Liver (tissue), 9 donors: Measurements from ENCODE around the gene ANKLE1. TPM values are rescaled to one million over a fixed set of nuclear protein-coding genes. Genes with fewer than 3 reads are reported as not detected.
A peak's percentile ranks its signal among the peaks of the same experiment; 100 is the strongest.

ENCODE experiments used
- DNase-seq: peaks from one replicate; pipeline ENCODE4 v3.0.0-alpha.2; 2017; ENCODE audit warnings: low spot score
- H3K27ac ChIP-seq, 2 donors: one replicate each; pipeline ENCODE4 v1.7.0; 2013; ENCODE audit warnings: inconsistent platforms in 2 of 2, low read length in 2 of 2, control low read depth in 1 of 2, low read depth in 1 of 2, mild to moderate bottlenecking in 1 of 2
- H3K27me3 ChIP-seq, 4 donors: one replicate each; pipeline versions ENCODE4 v1.6.1 to v1.7.0; 2013; ENCODE audit warnings: low read length in 3 of 4, inconsistent platforms in 1 of 4, mild to moderate bottlenecking in 1 of 4, moderate library complexity in 1 of 4; ENCODE audit not compliant: control insufficient read depth in 4 of 4, insufficient read depth in 4 of 4
- H3K36me3 ChIP-seq, 4 donors: one replicate each; pipeline versions ENCODE4 v1.6.1 to v1.7.0; 2013; ENCODE audit warnings: low read length in 3 of 4, mild to moderate bottlenecking in 3 of 4, low read depth in 1 of 4, moderate library complexity in 1 of 4; ENCODE audit not compliant: control insufficient read depth in 4 of 4, insufficient read depth in 3 of 4
- H3K4me1 ChIP-seq, 4 donors: one replicate each; pipeline versions ENCODE4 v1.6.1 to v1.7.0; 2013; ENCODE audit warnings: low read length in 3 of 4, mild to moderate bottlenecking in 3 of 4, moderate library complexity in 1 of 4; ENCODE audit not compliant: control insufficient read depth in 4 of 4, insufficient read depth in 4 of 4
- H3K4me3 ChIP-seq, 3 donors: one replicate each; pipeline versions ENCODE4 v1.6.1 to v1.7.0; 2013; ENCODE audit warnings: low read length in 3 of 3, control low read depth in 1 of 3, low read depth in 1 of 3, mild to moderate bottlenecking in 1 of 3
- H3K9ac ChIP-seq, 2 donors: one replicate each; pipeline ENCODE4 v1.7.0; 2013; ENCODE audit warnings: low read length in 2 of 2, mild to moderate bottlenecking in 2 of 2, moderate library complexity in 2 of 2, control low read depth in 1 of 2, low read depth in 1 of 2
- H3K9me3 ChIP-seq, 4 donors: one replicate each; pipeline versions ENCODE4 v1.6.1 to v1.7.0; 2013; ENCODE audit warnings: low read length in 3 of 4; ENCODE audit not compliant: control insufficient read depth in 4 of 4
- FOXA1 ChIP-seq: IDR thresholded peaks from 2 replicates; pipeline ENCODE4 v1.6.1; 2016; ENCODE audit warnings: antibody characterized with exemption
- HNF4A ChIP-seq, 2 donors: conservative IDR thresholded peaks; 2 replicates each; pipeline ENCODE4 v1.6.1; 2016; ENCODE audit warnings: antibody characterized with exemption in 2 of 2, mild to moderate bottlenecking in 2 of 2
- HNF4G ChIP-seq: IDR thresholded peaks from 2 replicates; pipeline ENCODE4 v1.6.1; 2016; ENCODE audit warnings: antibody characterized with exemption
- JUND ChIP-seq, 2 donors: IDR thresholded peaks; 2 replicates each; pipeline ENCODE4 v1.6.1; 2016; ENCODE audit warnings: antibody characterized with exemption in 2 of 2
- NR2F2 ChIP-seq: IDR thresholded peaks from 2 replicates; pipeline ENCODE4 v1.6.1; 2016; ENCODE audit warnings: antibody characterized with exemption
- RAD21 ChIP-seq, 2 donors: IDR thresholded peaks; 2 replicates each; pipeline ENCODE4 v1.6.1; 2016; ENCODE audit warnings: antibody characterized with exemption in 2 of 2, mild to moderate bottlenecking in 2 of 2
- REST ChIP-seq: IDR thresholded peaks from 2 replicates; pipeline ENCODE4 v1.6.1; 2016; ENCODE audit warnings: antibody characterized with exemption, mild to moderate bottlenecking
- RXRA ChIP-seq, 2 donors: IDR thresholded peaks; 2 replicates each; pipeline ENCODE4 v1.6.1; 2017 to 2018; ENCODE audit warnings: antibody characterized with exemption in 2 of 2, mild to moderate bottlenecking in 1 of 2
- SP1 ChIP-seq: IDR thresholded peaks from 2 replicates; pipeline ENCODE4 v1.6.1; 2018; ENCODE audit warnings: antibody characterized with exemption, mild to moderate bottlenecking
- TAF1 ChIP-seq: conservative IDR thresholded peaks from 2 replicates; pipeline ENCODE4 v1.6.1; 2016; ENCODE audit warnings: antibody characterized with exemption, mild to moderate bottlenecking
- ZBTB33 ChIP-seq: IDR thresholded peaks from 2 replicates; pipeline ENCODE4 v1.6.1; 2016; ENCODE audit warnings: antibody characterized with exemption
- WGBS: extraction: QIAGEN DNeasy Blood & Tissue Kit; methylation state at CpG from one replicate; pipeline ENCODE4 v1.1.7; 2013; 5-methylcytosine and 5-hydroxymethylcytosine counted together
- polyA plus RNA-seq, 2 donors: library from polyadenylated mRNA; stranded (reverse) in 1 of 2; unstranded in 1 of 2; fragments of 200-250 nt in 1 of 2; fragments of >200 nt in 1 of 2; fragmentation: Nextera tagmentation in 1 of 2; extraction: Ambion mirVana in 1 of 2; gene quantifications; one replicate each; pipeline versions ENCODE4 v1.2.1 to v1.2.3, GENCODE V29; 2013 to 2015
- total RNA-seq, 2 donors: library from RNA; depleted of rRNA; stranded (reverse); fragments of >200 nt; gene quantifications; one replicate each; pipeline ENCODE4 v1.2.3, GENCODE V29; 2014
- TF ChIP-seq, protein P1 (sequence below): IDR thresholded peaks from 2 replicates; pipeline ENCODE4 v1.6.1; 2016; ENCODE audit warnings: antibody characterized with exemption
- TF ChIP-seq, protein P2 (sequence below): IDR thresholded peaks from 2 replicates; pipeline ENCODE4 v1.6.1; 2016; ENCODE audit warnings: antibody characterized with exemption
- donor health status: healthy.
- donor health status: healthy.
- donor health status: healthy.
- donor health status: healthy.
- donor health status: healthy.

ANKLE1 gene
- total RNA-seq (10 to 100 TPM in 1 of 2 donors, under 1 TPM in 1; 0.42 to 43.2 TPM), polyA plus RNA-seq (under 1 TPM; 0.10 to 0.15 TPM)

- Histone ChIP-seq H3K27ac (no peak within 1 kb of the TSS), H3K27me3 (no peaks in the 10 kb centered on the region), H3K4me1 (peaks cover 3 to 19% (median 9%) of the 10 kb centered on the region in 4 donors), H3K4me3 (peak within 1 kb of the TSS in 1 of 3 donors; percentile 36), H3K9me3 (no peaks in the 10 kb centered on the region), H3K9ac (no peak within 1 kb of the TSS), H3K36me3 (peaks cover 0 to 9% (median 5%) of the 10 kb centered on the region in 4 donors)
- DNase-seq: peak; percentile 87
- TF ChIP-seq, protein P1, sequence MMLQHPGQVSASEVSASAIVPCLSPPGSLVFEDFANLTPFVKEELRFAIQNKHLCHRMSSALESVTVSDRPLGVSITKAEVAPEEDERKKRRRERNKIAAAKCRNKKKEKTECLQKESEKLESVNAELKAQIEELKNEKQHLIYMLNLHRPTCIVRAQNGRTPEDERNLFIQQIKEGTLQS: no peak
- TF ChIP-seq SP1: no peak
- TF ChIP-seq TAF1: no peak
- TF ChIP-seq REST: no peak
- TF ChIP-seq NR2F2: no peak
- no peak for TF ChIP-seq HNF4A (conservative IDR thresholded peaks at IDR 0.05)
- no peak for TF ChIP-seq FOXA1
- no peak for TF ChIP-seq RAD21 (IDR thresholded peaks at IDR 0.05)
- TF ChIP-seq RXRA (IDR thresholded peaks at IDR 0.05): no peak
- TF ChIP-seq ZBTB33: no peak
- WGBS: 10% methylated on average over 75 of the region's 75 CpGs
These were observed at the start of gene ANKLE1 for GRCh38 chr19:17281391-17282304. ANKLE1 (plus strand) TSS chr19:17281901; CDS start chr19:17281921, 20 bp downstream.

GRCh38 chr19:17232258-17232657 lies 49.4 kb upstream of the ANKLE1 start:
- TF ChIP-seq HNF4G (no peak), FOXA1 (no peak), SP1 (no peak), TAF1 (no peak), JUND (IDR thresholded peaks at IDR 0.05) (no peak)
- TF ChIP-seq, protein P2, sequence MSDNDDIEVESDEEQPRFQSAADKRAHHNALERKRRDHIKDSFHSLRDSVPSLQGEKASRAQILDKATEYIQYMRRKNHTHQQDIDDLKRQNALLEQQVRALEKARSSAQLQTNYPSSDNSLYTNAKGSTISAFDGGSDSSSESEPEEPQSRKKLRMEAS: no peak
- Histone ChIP-seq H3K4me3 (no peak overlapping the region), H3K9me3 (no peaks in the 10 kb centered on the region), H3K9ac (no peak overlapping the region), H3K36me3 (peaks cover 5 to 27% (median 17%) of the 10 kb centered on the region in 4 donors), H3K27ac (no peak overlapping the region), H3K4me1 (peaks cover 12 to 37% (median 21%) of the 10 kb centered on the region in 4 donors), H3K27me3 (no peaks in the 10 kb centered on the region)
- no peak for DNase-seq
- WGBS: 95% methylated on average over 25 of the region's 25 CpGs
